Stimulated activated CD4-positive, alpha-beta T cell treated with anti-CD3 and anti-CD28 coated beads, Interleukin-2, amount 100 ng/mL, for 4 hours (primary cell): ENCODE measurements around the gene CYP27A1.

ENCODE experiments used
- DNase-seq: peaks from one replicate; pipeline ENCODE4 v3.0.0-alpha.2; 2020; ENCODE audit warnings: low read depth

Gene CYP27A1

DNA sequence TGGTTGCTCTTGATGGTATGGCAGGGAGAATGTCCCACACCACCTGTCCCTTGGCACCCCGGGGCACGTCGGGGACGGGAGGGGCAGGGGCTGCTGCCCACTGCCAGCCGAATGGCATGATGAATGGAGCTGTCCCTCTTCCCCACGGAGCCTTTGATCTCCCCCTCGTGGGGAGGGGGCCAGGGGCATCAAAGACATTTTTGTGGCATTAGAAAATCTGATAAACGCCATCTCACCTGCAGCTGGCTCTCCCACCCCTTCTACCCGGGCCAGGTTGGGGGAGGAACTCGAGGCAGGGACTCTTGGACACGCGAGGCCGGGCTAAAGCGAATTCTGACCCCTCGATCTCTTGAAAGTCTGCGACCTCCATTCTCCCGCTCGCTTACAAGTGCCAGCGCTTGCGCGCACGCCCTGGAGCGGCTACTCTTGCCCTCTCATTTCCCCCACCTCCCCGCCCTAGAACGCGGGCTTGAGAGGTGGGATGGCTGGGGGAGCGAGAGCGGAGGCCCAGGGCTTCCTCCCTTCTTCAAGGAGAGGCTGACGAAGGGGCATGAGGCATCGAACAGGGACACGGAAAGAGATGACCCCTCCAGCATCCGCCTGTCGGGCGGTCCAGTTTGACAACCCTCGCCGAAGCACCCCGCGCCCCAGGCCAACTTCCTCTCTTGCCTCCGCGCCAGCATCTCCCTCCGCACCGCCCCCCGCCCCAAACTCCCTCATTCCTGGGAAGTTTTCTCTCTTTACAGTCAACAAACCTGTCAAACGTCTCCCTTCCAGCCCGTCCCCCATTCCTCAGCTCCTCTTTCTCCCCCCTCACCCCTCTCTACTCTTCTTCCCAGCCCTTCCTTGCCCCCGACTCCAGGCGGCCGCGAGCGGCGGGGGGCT, 77.0 kb downstream of the CYP27A1 start:
- DNase-seq: no peak

DNA sequence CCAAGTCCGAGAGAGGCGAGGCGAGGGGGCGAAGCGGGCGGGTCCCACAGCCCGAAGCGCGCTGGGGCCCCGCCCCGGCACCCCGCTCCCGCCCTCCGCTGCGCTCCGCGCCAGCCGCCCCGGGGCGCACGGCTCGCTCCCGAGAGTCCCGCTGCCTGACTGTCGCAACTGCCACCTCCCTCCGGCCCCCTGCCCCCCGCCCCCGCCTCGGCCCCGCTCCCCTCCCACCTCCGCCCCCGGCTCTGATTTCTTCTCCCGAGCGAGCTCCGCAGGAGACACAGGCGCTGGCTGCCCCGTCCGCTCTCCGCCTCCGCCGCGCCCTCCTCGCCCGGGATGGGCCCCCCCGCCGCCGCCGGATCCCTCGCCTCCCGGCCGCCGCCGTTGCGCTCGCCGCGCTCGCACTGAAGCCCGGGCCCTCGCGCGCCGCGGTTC, 77.6 kb downstream of the CYP27A1 start, which contains the start of gene WNT6:
TSS of gene WNT6 (plus strand) at position 250 of the 432 bp plus-strand sequence. CDS start 233 bp downstream, outside the sequence.
- DNase-seq: no peak

DNA sequence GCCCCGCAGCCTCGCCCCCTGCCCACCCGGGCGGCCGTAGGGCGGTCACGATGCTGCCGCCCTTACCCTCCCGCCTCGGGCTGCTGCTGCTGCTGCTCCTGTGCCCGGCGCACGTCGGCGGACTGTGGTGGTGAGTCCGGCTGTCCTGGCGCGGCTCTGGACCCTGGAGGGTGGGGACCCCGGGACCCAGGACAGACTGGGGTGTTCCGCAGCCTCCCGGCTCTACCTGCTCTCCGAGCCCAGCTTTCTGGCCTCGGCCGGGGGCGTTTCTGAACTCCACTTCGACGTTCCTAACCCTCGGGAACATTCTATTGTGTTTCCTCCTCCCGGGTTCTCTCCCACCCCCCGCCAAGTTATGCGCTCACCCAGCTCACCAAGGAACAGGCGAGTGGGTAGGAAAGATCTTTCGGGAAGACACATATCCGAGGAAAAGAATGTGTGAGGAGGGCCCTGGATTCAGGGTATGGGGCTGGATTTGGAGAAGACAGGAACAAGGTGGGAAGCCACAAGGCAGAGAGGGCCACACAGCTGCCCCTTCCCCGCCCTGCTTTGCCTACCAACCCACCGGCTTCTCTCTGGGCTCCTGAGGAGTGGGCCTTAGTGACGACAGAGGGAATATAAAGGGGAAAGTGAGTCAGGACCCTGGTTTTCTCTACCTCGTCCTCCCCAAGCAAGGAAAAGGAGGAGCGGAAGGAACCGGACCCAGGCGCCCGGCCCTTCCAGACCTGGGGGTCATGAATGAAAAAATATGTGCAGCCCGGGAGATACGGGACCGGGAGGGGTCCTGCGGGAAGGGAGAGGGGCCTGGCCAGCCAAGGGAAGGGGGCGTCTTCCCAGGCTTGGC, 78.3 kb downstream of the CYP27A1 start:
- DNase-seq: no peak

DNA sequence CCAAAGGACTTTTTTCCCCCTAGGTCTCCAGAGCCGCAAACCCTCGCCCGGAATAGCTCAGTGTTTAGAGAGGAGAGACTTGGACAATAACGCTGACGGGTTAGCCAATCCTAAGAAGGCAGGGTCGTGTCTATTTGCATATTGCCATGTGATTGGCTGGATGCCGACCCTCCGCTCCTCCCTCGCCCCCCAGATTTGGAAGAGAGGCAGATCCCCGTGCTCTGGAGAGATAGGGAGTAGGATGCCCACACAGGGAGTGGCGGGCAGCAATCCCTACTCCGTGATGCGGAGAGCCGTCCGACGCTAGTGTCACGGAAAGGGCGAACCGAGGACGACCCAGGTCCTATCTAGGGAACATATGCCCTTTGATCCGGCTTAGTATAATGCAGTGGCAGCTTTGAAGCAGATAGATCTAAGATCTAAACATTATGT, 79.0 kb downstream of the CYP27A1 start:
- DNase-seq: no peak

DNA sequence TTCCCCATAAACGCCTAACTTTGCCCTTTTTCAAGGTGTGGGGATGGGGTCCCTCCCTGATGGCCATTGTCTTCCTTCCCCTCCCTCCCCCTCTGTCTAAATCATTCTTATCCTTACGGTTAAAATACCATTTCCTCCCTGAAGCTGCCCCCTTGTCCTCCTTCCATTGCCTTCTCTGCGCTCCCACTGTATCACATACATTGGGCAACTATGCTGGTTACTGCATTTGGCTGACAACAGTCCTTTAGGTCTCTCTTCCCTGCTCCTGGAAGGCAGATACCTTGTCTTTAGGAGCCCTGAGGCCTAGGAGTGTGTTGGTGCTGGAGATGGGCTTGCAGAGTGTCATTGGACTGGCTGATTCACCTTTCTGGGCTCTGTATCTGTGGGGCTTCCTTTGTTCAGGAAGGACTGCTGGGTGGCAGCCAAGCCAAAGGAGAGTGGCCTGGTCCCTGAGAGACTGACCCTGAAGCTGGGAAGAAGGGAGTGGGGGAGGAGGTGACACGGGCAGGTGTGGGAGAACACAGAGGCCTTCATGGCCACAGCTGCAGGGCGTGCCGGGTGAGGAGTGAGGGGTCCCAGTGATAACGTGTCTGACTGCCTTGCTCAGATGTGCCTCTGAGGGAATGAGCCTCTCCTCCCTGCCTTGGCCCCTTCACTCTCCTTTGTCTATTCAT, 79.8 kb downstream of the CYP27A1 start:
- DNase-seq: no peak

GRCh38 chr2:218863021-218863520, 81.1 kb downstream of the CYP27A1 start:
- DNase-seq: no peak
